HCT116 (cell line): ENCODE data around the gene ABCB6. TPM values are rescaled to one million over a fixed set of nuclear protein-coding genes. Genes with fewer than 3 reads are reported as not detected.
"Not testable (repeated sequence)": the region's sequence is repeated elsewhere in the genome, so short reads cannot be mapped to it uniquely, and the experiment has no call there.

ENCODE experiments used
- ATAC-seq: fragments of 200-7000 bp; cut with Tn5 transposase; 2 replicates; pipeline ENCODE4 v1.9.1; 2020; ENCODE audit warnings: mild to moderate bottlenecking, moderate library complexity
- BruUV-seq: library from RNA; stranded (reverse); fragments of 400-500 nt; replicated peaks from 2 replicates; lab custom pipeline; 2021; lab: Mats Ljungman, UMichigan
- CTCF ChIA-PET: fragments of 300-600 bp; sonication (Branson Sonifier 250); formaldehyde crosslinking; loops from one replicate; lab custom pipeline; 2021; ENCODE audit warnings: antibody characterized with exemption; lab: Charles Lee
- POLR2A ChIA-PET: fragments of 300-600, 350-600 bp; sonication (Branson Sonifier 250); formaldehyde crosslinking; loops from one replicate; lab custom pipeline; 2021; ENCODE audit warnings: antibody characterized with exemption; lab: Charles Lee
- RAD21 ChIA-PET, 2 experiments: fragments of 300-600 bp; sonication (Branson Sonifier 250); formaldehyde crosslinking; loops; one replicate each; lab custom pipeline; 2023; ENCODE audit warnings: low total read pairs in 2 of 2; ENCODE audit not compliant: uncharacterized antibody in 2 of 2, unreplicated experiment in 2 of 2, low non-redundant PET in 1 of 2; lab: Charles Lee
- DNase-seq: peaks from one replicate; pipeline ENCODE4 v3.0.0-alpha.2; 2010; ENCODE audit warnings: low read depth, low spot score
- H2AFZ ChIP-seq: fragments of 200-600 bp; shearing (Covaris generic), sonication (generic); 2 replicates; pipeline ENCODE4 v1.6.1; 2017; ENCODE audit warnings: low read depth, mixed run types, mixed read lengths, antibody characterized with exemption, low read length; ENCODE audit not compliant: poor library complexity, severe bottlenecking
- H3K27ac ChIP-seq: 2 replicates; pipeline ENCODE4 v1.5.1; 2012; ENCODE audit warnings: low read depth, low read length
- H3K27me3 ChIP-seq: fragments of 200-600 bp; sonication (generic); 2 replicates; pipeline ENCODE4 v1.6.1; 2016; ENCODE audit warnings: mixed run types, low read length, mixed read lengths; ENCODE audit not compliant: insufficient read depth
- H3K36me3 ChIP-seq, 2 experiments: fragments of 200-500 bp in 1 of 2; fragments of 200-600 bp in 1 of 2; sonication (Bioruptor generic) in 1 of 2; sonication (generic) in 1 of 2; 2 replicates each; pipeline versions ENCODE4 v1.5.1 to v1.6.1; 2014 to 2016; ENCODE audit warnings: low read length in 2 of 2, inconsistent platforms in 1 of 2, mixed read lengths in 1 of 2, mixed run types in 1 of 2; ENCODE audit not compliant: insufficient read depth in 2 of 2, control insufficient read depth in 1 of 2
- H3K4me1 ChIP-seq, 2 experiments: fragments of 200-600 bp in 1 of 2; sonication (generic) in 1 of 2; 2 replicates each; pipeline versions ENCODE4 v1.5.1 to v1.6.1; 2012 to 2017; ENCODE audit warnings: low read length in 2 of 2, inconsistent platforms in 1 of 2, mild to moderate bottlenecking in 1 of 2, mixed read lengths in 1 of 2, mixed run types in 1 of 2, moderate library complexity in 1 of 2; ENCODE audit not compliant: insufficient read depth in 2 of 2, control insufficient read depth in 1 of 2
- H3K4me2 ChIP-seq: fragments of 200-600 bp; sonication (generic); 2 replicates; pipeline ENCODE4 v1.6.1; 2017; ENCODE audit warnings: mixed run types, low read length, mixed read lengths
- H3K4me3 ChIP-seq, 2 experiments: fragments of 200-600 bp in 1 of 2; sonication (generic) in 1 of 2; replicated peaks in 1 of 2; 2 replicates each; pipeline ENCODE4 v1.5.1; 2011 to 2016; ENCODE audit warnings: low read length in 2 of 2, control low read depth in 1 of 2, low read depth in 1 of 2, mild to moderate bottlenecking in 1 of 2, mixed read lengths in 1 of 2, mixed run types in 1 of 2
- H3K79me2 ChIP-seq: fragments of 200-600 bp; sonication (generic); 2 replicates; pipeline ENCODE4 v1.6.1; 2017; ENCODE audit warnings: mild to moderate bottlenecking, mixed run types, low read length, moderate library complexity, mixed read lengths; ENCODE audit not compliant: insufficient read depth
- H3K9ac ChIP-seq: fragments of 200-600 bp; sonication (generic); 2 replicates; pipeline ENCODE4 v1.6.1; 2016; ENCODE audit warnings: low read length, mixed read lengths
- H3K9me2 ChIP-seq: fragments of 200-600 bp; sonication (generic), shearing (Covaris generic); 2 replicates; pipeline ENCODE4 v1.6.1; 2017; ENCODE audit warnings: mixed run types, mild to moderate bottlenecking, moderate library complexity; ENCODE audit not compliant: insufficient read depth
- H3K9me3 ChIP-seq, 2 experiments: fragments of 200-500 bp in 1 of 2; fragments of 200-600 bp in 1 of 2; sonication (Bioruptor generic) in 1 of 2; sonication (generic) in 1 of 2; 2 replicates each; pipeline ENCODE4 v1.6.1; 2014 to 2017; ENCODE audit warnings: low read length in 2 of 2, mixed read lengths in 2 of 2, inconsistent platforms in 1 of 2, low read depth in 1 of 2, mild to moderate bottlenecking in 1 of 2, mixed run types in 1 of 2, moderate library complexity in 1 of 2; ENCODE audit not compliant: control insufficient read depth in 1 of 2, insufficient read depth in 1 of 2
- H4K20me1 ChIP-seq: fragments of 200-600 bp; sonication (generic), shearing (Covaris generic); 2 replicates; pipeline ENCODE4 v1.6.1; 2017; ENCODE audit warnings: mixed run types, mild to moderate bottlenecking, moderate library complexity; ENCODE audit not compliant: insufficient read depth
- CBX3 ChIP-seq: IDR thresholded peaks from 2 replicates; pipeline ENCODE4 v1.6.1; 2012; ENCODE audit warnings: low read depth
- CEBPB ChIP-seq: IDR thresholded peaks from 2 replicates; pipeline ENCODE4 v1.6.1; 2012; ENCODE audit warnings: low read depth
- CTCF ChIP-seq, 3 experiments: fragments of 200-600 bp in 1 of 3; sonication (generic) in 1 of 3; IDR thresholded peaks in 2 of 3; conservative IDR thresholded peaks in 1 of 3; 2 replicates each; pipeline ENCODE4 v1.5.1; 2012 to 2017; ENCODE audit warnings: low read depth in 2 of 3, low read length in 2 of 3, antibody characterized with exemption in 1 of 3, borderline replicate concordance in 1 of 3, control low read depth in 1 of 3, mild to moderate bottlenecking in 1 of 3, mixed read lengths in 1 of 3, mixed run types in 1 of 3, moderate library complexity in 1 of 3; ENCODE audit not compliant: insufficient read depth in 1 of 3
- ELF1 ChIP-seq: IDR thresholded peaks from 2 replicates; pipeline ENCODE4 v1.6.1; 2012; ENCODE audit warnings: low read depth, borderline replicate concordance
- EZH2phosphoT487 ChIP-seq: fragments of 200-600 bp; IDR thresholded peaks from 2 replicates; pipeline ENCODE4 v1.6.1; 2018; ENCODE audit warnings: antibody characterized with exemption, borderline replicate concordance
- JUND ChIP-seq: IDR thresholded peaks from 2 replicates; pipeline ENCODE4 v1.6.1; 2012
- RAD21 ChIP-seq: IDR thresholded peaks from 2 replicates; pipeline ENCODE4 v1.6.1; 2012; ENCODE audit warnings: low read depth, mild to moderate bottlenecking
- REST ChIP-seq: IDR thresholded peaks from 2 replicates; pipeline ENCODE4 v1.6.1; 2012; ENCODE audit warnings: low read depth
- SRF ChIP-seq: IDR thresholded peaks from 2 replicates; pipeline ENCODE4 v1.6.1; 2012; ENCODE audit warnings: low read depth
- TCF7L2 ChIP-seq: IDR thresholded peaks from 2 replicates; pipeline ENCODE4 v1.7.0; 2011; ENCODE audit warnings: borderline replicate concordance, inconsistent platforms; ENCODE audit not compliant: insufficient read depth, insufficient read length; ENCODE audit errors: extremely low read depth
- ZFX ChIP-seq: fragments of 450-650 bp; IDR thresholded peaks from 2 replicates; pipeline ENCODE4 v1.6.1; 2017
- intact Hi-C: fragments of 100-400 bp; cut with micrococcal nuclease; formaldehyde crosslinking; loops from 2 replicates; pipeline ENCODE4 v1.10.0; 2022
- total RNA-seq: library from RNA; stranded (reverse); gene quantifications from one replicate; pipeline ENCODE4 v1.2.1, GENCODE V29; 2021; ENCODE audit not compliant: unreplicated experiment

ABCB6 gene
- total RNA-seq, 1 experiment from 2014 or later: 24.5 TPM

GRCh38 chr2:219261024-219261855, 42.5 kb upstream of the ABCB6 start:
- no peaks in the 10 kb centered on the region for H3K79me2 ChIP-seq
- ChIA-PET POLR2A (interaction anchor here (0.8 to 1.4 kb wide), 2 partner anchors 9 to 13 kb away, joined by 3 to 4 read pairs; partner anchors contain the start of gene TUBA4B), CTCF (interaction anchor here (1.0 to 2.3 kb wide), 3 partner anchors 17 to 34 kb away, joined by 3 to 8 read pairs (median 6); partner anchors contain the start of gene DNAJB2)
- no peaks in the 10 kb centered on the region for H3K9me2 ChIP-seq
- H2AFZ ChIP-seq: no peak overlapping the region
- no peak overlapping the region for H3K9ac ChIP-seq
- TF ChIP-seq CTCF (IDR thresholded peaks at IDR 0.05 in 2 of 3, conservative IDR thresholded peaks at IDR 0.05 in 1 of 3; ENCODE audit: borderline replicate concordance in 1 of 3, insufficient read depth in 1 of 3, low read depth in 2 of 3, low read length in 2 of 3) (no peak), EZH2phosphoT487 (no peak), JUND (no peak), SRF (no peak), ZFX (no peak), CEBPB (no peak), RAD21 (no peak), ELF1 (no peak), TCF7L2 (no peak), CBX3 (no peak), REST (no peak)
- TF ChIP-seq, all 23 proteins: peak for 0
- no peak for ATAC-seq
- DNase-seq: no peak
- Histone ChIP-seq H3K4me1 (no peaks in the 10 kb centered on the region), H3K9me3 (no peaks in the 10 kb centered on the region), H3K36me3 (no peaks in the 10 kb centered on the region), H3K4me2 (no peak overlapping the region), H3K4me3 (no peak overlapping the region), H3K27me3 (peaks cover 4% of the 10 kb centered on the region; the same call in 1 of the 2 replicates), H4K20me1 (no peaks in the 10 kb centered on the region), H3K27ac (no peak overlapping the region)
- BruUV-seq: no TSS peak
- intact Hi-C loops: no loop called here
- RAD21 ChIA-PET: no interaction called here

- H3K9me2 ChIP-seq, BruUV-seq, H3K4me3 ChIP-seq, RAD21 ChIA-PET, ATAC-seq, H3K9me3 ChIP-seq, DNase-seq, H3K79me2 ChIP-seq, H4K20me1 ChIP-seq, intact Hi-C loops, POLR2A ChIA-PET, H3K27ac ChIP-seq, H2AFZ ChIP-seq, H3K9ac ChIP-seq, H3K4me2 ChIP-seq, H3K36me3 ChIP-seq, H3K27me3 ChIP-seq: not testable (repeated sequence)
- H3K4me1 ChIP-seq: peaks cover 6 to 10% of the 10 kb centered on the region in 2 experiments; a peak in 2 of 4 replicates
- CTCF ChIA-PET: interaction anchor here (1.2 kb wide), 1 partner anchor 36 kb away, joined by 7 read pairs; no protein-coding TSS in a partner anchor
These were observed 40.2 kb upstream of the ABCB6 start for GRCh38 chr2:219258942-219259341.
